HG02970 (cell line): ENCODE measurements around the gene TREML4.

ENCODE experiments used
- ATAC-seq: cut with Tn5 transposase; IDR thresholded peaks from one replicate; pipeline ENCODE4 v1.9.1; 2021; ENCODE audit warnings: mild to moderate bottlenecking, moderate library complexity, moderate number of reproducible peaks; ENCODE audit not compliant: unreplicated experiment, low FRiP score

Gene TREML4

GRCh38 chr6:41247882-41248705, 19.9 kb downstream of the TREML4 start:
- ATAC-seq, result no peak

GRCh38 chr6:41252401-41253169, 24.4 kb downstream of the TREML4 start:
- ATAC-seq, result no peak

- ATAC-seq, result no peak
Measured at GRCh38 chr6:41255110-41255509, 27.0 kb downstream of the TREML4 start.

- no peak for ATAC-seq
Measured at GRCh38 chr6:41255638-41256246, 27.6 kb downstream of the TREML4 start.

GRCh38 chr6:41256383-41256782, 28.2 kb downstream of the TREML4 start:
- ATAC-seq, result no peak

- ATAC-seq, result no peak
Measured at GRCh38 chr6:41257369-41258195, 29.4 kb downstream of the TREML4 start.

- no peak for ATAC-seq
Measured at GRCh38 chr6:41258196-41258493, 30.0 kb downstream of the TREML4 start.

- ATAC-seq, result no peak
Measured at GRCh38 chr6:41262401-41262800, 34.3 kb downstream of the TREML4 start.

GRCh38 chr6:41263267-41263666, 35.1 kb downstream of the TREML4 start:
- ATAC-seq, result no peak

- no peak for ATAC-seq
Measured at GRCh38 chr6:41266541-41266940, 38.4 kb downstream of the TREML4 start.

GRCh38 chr6:41268478-41268877, 40.3 kb downstream of the TREML4 start:
- no peak for ATAC-seq

- no peak for ATAC-seq
Measured at GRCh38 chr6:41269166-41269565, 41.0 kb downstream of the TREML4 start.

- ATAC-seq, result no peak
Measured at GRCh38 chr6:41269716-41270115, 41.6 kb downstream of the TREML4 start.

- no peak for ATAC-seq
Measured at GRCh38 chr6:41271901-41272395, 43.8 kb downstream of the TREML4 start.

GRCh38 chr6:41272591-41273240, 44.6 kb downstream of the TREML4 start:
- ATAC-seq, result no peak

GRCh38 chr6:41273714-41274113, 45.6 kb downstream of the TREML4 start:
- ATAC-seq, result no peak

- ATAC-seq, result no peak
Measured at GRCh38 chr6:41274256-41274655, 46.1 kb downstream of the TREML4 start.

GRCh38 chr6:41275489-41275888, 47.3 kb downstream of the TREML4 start:
- no peak for ATAC-seq

GRCh38 chr6:41277605-41278004, 49.5 kb downstream of the TREML4 start:
- ATAC-seq, result no peak
